ENCODE data around the gene TCP11X2.
"Not testable (repeated sequence)": the region's sequence is repeated elsewhere in the genome, so short reads cannot be mapped to it uniquely, and the experiment has no call there.

The TCP11X2 gene

GRCh38 chrX:102471762-102472220 lies at the start of gene TCP11X2:
TCP11X2 (minus strand) TSS chrX:102471812.
- DNase-seq (ENCODE audit: low read depth in 1 of 2, low spot score in 1 of 2), result not testable (repeated sequence)

GRCh38 chrX:102517326-102517725 lies 45.7 kb upstream of the TCP11X2 start:
- DNase-seq (ENCODE audit: low read depth in 1 of 2, low spot score in 1 of 2), result no peak

GRCh38 chrX:102515975-102516941 lies 44.6 kb upstream of the TCP11X2 start, which contains the start of gene TMSB15A:
TMSB15A (minus strand) TSS chrX:102516739.
- DNase-seq (ENCODE audit: low read depth in 1 of 2, low spot score in 1 of 2), result peak; percentile 2 to 44

- DNase-seq (ENCODE audit: low read depth in 1 of 2, low spot score in 1 of 2), result no peak
Measured at GRCh38 chrX:102514536-102514935, 42.9 kb upstream of the TCP11X2 start.

- DNase-seq (ENCODE audit: low read depth in 1 of 2, low spot score in 1 of 2), result no peak
Measured at GRCh38 chrX:102498732-102499131, 27.1 kb upstream of the TCP11X2 start.

- no peak for DNase-seq (ENCODE audit: low read depth in 1 of 2, low spot score in 1 of 2)
Measured at GRCh38 chrX:102491766-102492165, 20.2 kb upstream of the TCP11X2 start.

- not testable (repeated sequence) for DNase-seq (ENCODE audit: low read depth in 1 of 2, low spot score in 1 of 2)
Measured at GRCh38 chrX:102478765-102479164, 7.2 kb upstream of the TCP11X2 start.

GRCh38 chrX:102470215-102470614 lies 1.4 kb downstream of the TCP11X2 start:
- not testable (repeated sequence) for DNase-seq (ENCODE audit: low read depth in 1 of 2, low spot score in 1 of 2)

GRCh38 chrX:102458615-102459014 lies 13.0 kb downstream of the TCP11X2 start:
- not testable (repeated sequence) for DNase-seq (ENCODE audit: low read depth in 1 of 2, low spot score in 1 of 2)

GRCh38 chrX:102439908-102440307 lies 31.7 kb downstream of the TCP11X2 start, which contains the start of gene NXF2B:
NXF2B (minus strand) TSS chrX:102440008; CDS start chrX:102380036, 59,972 bp downstream.
- not testable (repeated sequence) for DNase-seq (ENCODE audit: low read depth in 1 of 2, low spot score in 1 of 2)

GRCh38 chrX:102414493-102414892 lies 57.1 kb downstream of the TCP11X2 start:
- not testable (repeated sequence) for DNase-seq (ENCODE audit: low read depth in 1 of 2, low spot score in 1 of 2)

All from stimulated activated CD4-positive, alpha-beta T cell treated with anti-CD3 and anti-CD28 coated beads, Interleukin-15, amount 100 ng/mL, for 1 hour (primary cell).